ENCODE data around the gene HOXB7.

Gene HOXB7

GRCh38 chr17:48578616-48579470, 32.0 kb downstream of the HOXB7 start:
- DNase-seq (ENCODE audit: low read depth) = no peak
- TF ChIP-seq, protein P1, sequence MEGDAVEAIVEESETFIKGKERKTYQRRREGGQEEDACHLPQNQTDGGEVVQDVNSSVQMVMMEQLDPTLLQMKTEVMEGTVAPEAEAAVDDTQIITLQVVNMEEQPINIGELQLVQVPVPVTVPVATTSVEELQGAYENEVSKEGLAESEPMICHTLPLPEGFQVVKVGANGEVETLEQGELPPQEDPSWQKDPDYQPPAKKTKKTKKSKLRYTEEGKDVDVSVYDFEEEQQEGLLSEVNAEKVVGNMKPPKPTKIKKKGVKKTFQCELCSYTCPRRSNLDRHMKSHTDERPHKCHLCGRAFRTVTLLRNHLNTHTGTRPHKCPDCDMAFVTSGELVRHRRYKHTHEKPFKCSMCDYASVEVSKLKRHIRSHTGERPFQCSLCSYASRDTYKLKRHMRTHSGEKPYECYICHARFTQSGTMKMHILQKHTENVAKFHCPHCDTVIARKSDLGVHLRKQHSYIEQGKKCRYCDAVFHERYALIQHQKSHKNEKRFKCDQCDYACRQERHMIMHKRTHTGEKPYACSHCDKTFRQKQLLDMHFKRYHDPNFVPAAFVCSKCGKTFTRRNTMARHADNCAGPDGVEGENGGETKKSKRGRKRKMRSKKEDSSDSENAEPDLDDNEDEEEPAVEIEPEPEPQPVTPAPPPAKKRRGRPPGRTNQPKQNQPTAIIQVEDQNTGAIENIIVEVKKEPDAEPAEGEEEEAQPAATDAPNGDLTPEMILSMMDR (conservative IDR thresholded peaks at IDR 0.05; ENCODE audit: low read length) = no peak
- H3K4me3 ChIP-seq (ENCODE audit: low read length) = peak overlapping the region; percentile 82

DNA sequence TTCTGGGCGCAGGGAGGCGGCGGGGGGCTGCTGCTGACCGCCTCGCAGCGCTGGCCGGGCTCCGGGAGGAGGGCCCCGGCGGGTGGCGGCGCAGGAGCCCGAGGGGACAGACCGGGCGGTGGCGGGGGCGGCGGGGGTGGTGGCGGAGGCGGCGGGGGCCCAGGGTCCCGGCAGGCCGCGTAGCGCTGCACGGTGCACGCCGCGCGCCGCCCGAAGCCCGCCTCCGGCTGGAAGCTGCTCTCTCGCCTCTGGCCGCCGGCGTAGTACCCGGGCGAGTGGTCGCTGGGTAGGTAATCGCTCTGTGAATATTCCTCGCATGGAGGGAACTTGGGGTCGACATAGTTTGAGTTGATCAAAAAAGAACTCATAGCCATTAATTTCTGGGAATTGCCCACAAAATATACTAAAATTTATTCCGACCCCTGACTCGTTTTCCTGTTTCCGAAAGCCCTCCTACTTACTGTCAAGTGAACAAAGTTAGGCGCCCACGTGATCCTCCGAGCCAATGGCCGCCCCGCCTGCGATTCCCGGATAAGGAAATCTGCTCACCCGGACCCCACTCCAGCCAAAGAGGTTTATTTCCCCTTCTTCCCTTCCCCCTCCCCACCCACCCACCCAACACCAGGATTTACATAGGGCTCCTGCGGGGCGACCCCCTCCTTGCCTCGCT, 32.7 kb downstream of the HOXB7 start, which contains the start of gene HOXB4:
Gene HOXB4, minus strand, starts transcription at position 405 of the 670 bp plus-strand sequence. Its CDS starts 31 bp downstream, at position 374.
- peak within 1 kb of the TSS; percentile 82 for H3K4me3 ChIP-seq (ENCODE audit: low read length)
- peak; percentile 72 for DNase-seq (ENCODE audit: low read depth)
- TF ChIP-seq, protein P1 (conservative IDR thresholded peaks at IDR 0.05; ENCODE audit: low read length) = no peak

- DNase-seq (ENCODE audit: low read depth) = peak; percentile 59
- TF ChIP-seq, protein P1 (conservative IDR thresholded peaks at IDR 0.05; ENCODE audit: low read length) = no peak
- H3K4me3 ChIP-seq (ENCODE audit: low read length) = peak overlapping the region; percentile 82
Measured at GRCh38 chr17:48577330-48577945, 33.4 kb downstream of the HOXB7 start.

GRCh38 chr17:48576479-48577309, 34.1 kb downstream of the HOXB7 start:
- peak; percentile 75 for DNase-seq (ENCODE audit: low read depth)
- peak overlapping the region; percentile 82 for H3K4me3 ChIP-seq (ENCODE audit: low read length)
- TF ChIP-seq, protein P1 (conservative IDR thresholded peaks at IDR 0.05; ENCODE audit: low read length) = no peak

DNA sequence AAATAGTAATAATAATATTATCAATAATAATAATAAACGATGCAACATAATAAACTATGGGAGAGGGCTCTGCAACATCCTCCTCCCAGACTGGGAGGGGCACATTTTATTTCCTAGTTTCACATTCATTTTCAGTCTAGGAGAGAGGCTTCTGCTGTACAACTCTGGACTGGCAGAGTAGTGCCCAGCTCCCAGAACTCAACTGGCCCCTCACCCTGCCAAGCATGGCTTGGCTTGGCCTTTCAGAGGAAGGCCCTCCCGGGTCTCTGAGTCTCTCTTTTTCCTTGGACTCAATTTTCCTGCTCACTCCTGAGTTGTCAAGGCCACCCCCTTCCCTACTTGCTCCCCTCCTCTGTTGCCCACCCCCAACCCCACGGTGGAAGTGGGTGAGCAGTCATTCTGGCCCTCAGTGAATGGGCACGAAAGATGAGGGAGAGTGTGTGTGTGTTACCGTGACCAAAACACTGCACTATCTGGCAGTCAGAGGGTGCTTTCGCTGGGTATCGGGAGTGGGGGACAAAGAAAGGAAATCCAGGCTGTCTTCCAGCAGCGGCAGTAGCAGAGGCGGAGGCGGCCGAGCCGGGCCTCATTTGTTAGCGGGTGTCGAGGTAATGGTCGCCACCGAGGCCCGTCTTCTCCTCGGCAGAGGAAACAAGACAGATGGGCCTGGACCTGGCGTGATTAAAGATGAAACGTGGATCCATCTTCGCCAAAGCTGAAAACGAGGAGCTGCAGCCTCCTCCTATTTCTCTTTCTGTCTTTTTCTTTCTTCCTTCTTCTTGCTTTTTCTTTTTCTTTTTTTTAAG, 34.9 kb downstream of the HOXB7 start:
- peak overlapping the region; percentile 59 for H3K4me3 ChIP-seq (ENCODE audit: low read length)
- TF ChIP-seq, protein P1 (conservative IDR thresholded peaks at IDR 0.05; ENCODE audit: low read length) = no peak
- DNase-seq (ENCODE audit: low read depth) = peak; percentile 55

DNA sequence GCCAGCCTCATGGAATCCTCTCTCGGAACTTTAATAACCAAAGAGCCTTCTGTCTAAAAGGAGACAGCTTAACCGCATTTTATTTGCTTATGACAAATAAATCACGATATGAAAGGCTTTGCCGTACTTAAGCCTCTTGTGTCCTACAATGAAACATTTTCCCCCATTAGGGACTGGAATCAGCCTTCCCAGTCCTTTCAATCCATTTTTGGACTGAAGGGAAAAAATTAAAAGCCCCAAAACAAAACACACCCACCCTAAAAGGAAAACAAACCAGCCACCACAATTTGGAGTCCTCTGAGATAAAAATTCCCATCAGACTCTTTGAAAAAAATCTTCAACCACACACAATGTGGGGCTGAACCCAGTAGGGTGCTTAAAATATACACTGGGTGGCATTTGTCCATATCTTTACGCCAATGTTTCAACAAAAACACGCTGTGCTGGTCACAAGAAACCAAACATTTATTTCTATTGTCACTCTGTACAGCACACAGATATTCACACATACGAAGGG, 35.7 kb downstream of the HOXB7 start:
- peak; percentile 85 for DNase-seq (ENCODE audit: low read depth)
- peak overlapping the region; percentile 59 for H3K4me3 ChIP-seq (ENCODE audit: low read length)
- TF ChIP-seq, protein P1 (conservative IDR thresholded peaks at IDR 0.05; ENCODE audit: low read length) = no peak

Measured in AG10803 (cell line).